Naive thymus-derived CD8-positive, alpha-beta T cell (primary cell): ENCODE results near the gene CELA1. TPM values are rescaled to one million over a fixed set of nuclear protein-coding genes. Genes with fewer than 3 reads are reported as not detected.
"Not testable (repeated sequence)": the region's sequence is repeated elsewhere in the genome, so short reads cannot be mapped to it uniquely, and the experiment has no call there.

ENCODE experiments used
- ATAC-seq, 2 donors: fragments of 150-1000 bp; cut with Tn5 transposase in 1 of 2; sonication (Bioruptor Pico), chemical (Tn5 transposase) in 1 of 2; 1 replicate in 1 of 2; 2 replicates in 1 of 2; pipeline ENCODE4 v1.10.0; 2021; ENCODE audit warnings: mild to moderate bottlenecking in 2 of 2, moderate library complexity in 2 of 2
- POLR2A ChIA-PET: fragments of 350-600 bp; sonication (Branson Sonifier 250); formaldehyde crosslinking; loops from one replicate; lab custom pipeline; 2021; ENCODE audit warnings: antibody characterized with exemption; lab: Charles Lee
- DNase-seq, 10 donors: peaks; one replicate each; pipeline versions ENCODE4 v3.0.0 to v3.0.0-alpha.2; 2020 to 2022
- H3K27ac Mint-ChIP-seq, 10 donors: one replicate each; pipeline ENCODE4 v1.8.0; 2020 to 2022; ENCODE audit warnings: mild to moderate bottlenecking in 10 of 10, mixed read lengths in 10 of 10, moderate library complexity in 4 of 10, inconsistent platforms in 1 of 10
- H3K27me3 Mint-ChIP-seq, 5 donors: one replicate each; pipeline ENCODE4 v1.8.0; 2021 to 2022; ENCODE audit warnings: mixed read lengths in 5 of 5
- H3K36me3 Mint-ChIP-seq, 3 donors: one replicate each; pipeline ENCODE4 v1.8.0; 2020 to 2022; ENCODE audit warnings: mixed read lengths in 3 of 3, mild to moderate bottlenecking in 2 of 3, inconsistent platforms in 1 of 3
- H3K4me1 Mint-ChIP-seq, 4 donors: one replicate each; pipeline ENCODE4 v1.8.0; 2021 to 2022; ENCODE audit warnings: mixed read lengths in 4 of 4
- H3K4me3 Mint-ChIP-seq, 10 donors: one replicate each; pipeline ENCODE4 v1.8.0; 2020 to 2022; ENCODE audit warnings: mild to moderate bottlenecking in 10 of 10, mixed read lengths in 10 of 10, moderate library complexity in 6 of 10, inconsistent platforms in 1 of 10
- H3K9me3 Mint-ChIP-seq, 9 donors: one replicate each; pipeline ENCODE4 v1.8.0; 2020 to 2022; ENCODE audit warnings: mixed read lengths in 9 of 9, mild to moderate bottlenecking in 3 of 9, inconsistent platforms in 1 of 9, moderate library complexity in 1 of 9
- polyA plus RNA-seq, 3 donors: library from polyadenylated mRNA; unstranded; fragments of 300-500 nt; fragmentation: Illumina TruSeq; gene quantifications; one replicate each; pipeline ENCODE4 v1.2.3, GENCODE V29; 2021
- total RNA-seq, 8 experiments: library from RNA in 2 of 8; stranded (reverse) in 2 of 8; gene quantifications; one replicate each; pipeline ENCODE4 v1.2.3 and lab custom pipeline; 2021 to 2026

Gene CELA1
- total and polyA plus RNA-seq, 5 experiments from 2014 or later = 2.2 to 9.8 (median 3.6) TPM

- H3K4me3 Mint-ChIP-seq, H3K27ac Mint-ChIP-seq, DNase-seq, H3K36me3 Mint-ChIP-seq, H3K9me3 Mint-ChIP-seq, ATAC-seq, H3K27me3 Mint-ChIP-seq: not testable (repeated sequence)
- H3K4me1 Mint-ChIP-seq = peaks cover 15 to 37% (median 24%) of the 10 kb centered on the region in 4 donors
- POLR2A ChIA-PET = interaction anchor here (0.7 to 18.6 kb wide), 3 partner anchors 21 to 311 kb away, joined by 3 to 406 read pairs (median 8); partner anchors contain the start of genes BIN2 and SLC11A2
These were observed 9.1 kb downstream of the CELA1 start for GRCh38 chr12:51337336-51337735.

- no peaks in the 10 kb centered on the region for H3K27me3 Mint-ChIP-seq
- H3K27ac Mint-ChIP-seq = peak overlapping the region in 3 of 10 donors; percentile 15 to 74 (median 29)
- DNase-seq = no peak
- ATAC-seq = no peak
- H3K4me3 Mint-ChIP-seq = no peak overlapping the region
- no peaks in the 10 kb centered on the region for H3K9me3 Mint-ChIP-seq
- POLR2A ChIA-PET = interaction anchor here (0.7 to 18.6 kb wide), 3 partner anchors 19 to 1616 kb away, joined by 3 to 406 read pairs (median 5); partner anchors contain the start of genes ATF1 and BIN2
- peaks cover 15 to 36% (median 23%) of the 10 kb centered on the region in 4 donors for H3K4me1 Mint-ChIP-seq
- no peaks in the 10 kb centered on the region for H3K36me3 Mint-ChIP-seq
These were observed 10.5 kb downstream of the CELA1 start for GRCh38 chr12:51335931-51336330.

- Mint-ChIP-seq H3K27ac (peak overlapping the region in 5 of 10 donors; percentile 3 to 73 (median 56)), H3K36me3 (no peaks in the 10 kb centered on the region), H3K4me1 (peaks cover 18 to 43% (median 30%) of the 10 kb centered on the region in 4 donors), H3K9me3 (no peaks in the 10 kb centered on the region), H3K4me3 (no peak overlapping the region), H3K27me3 (no peaks in the 10 kb centered on the region)
- POLR2A ChIA-PET = interaction anchor here (1.0 to 18.6 kb wide), 2 partner anchors 18 to 571 kb away, joined by 5 to 406 read pairs; partner anchors contain the start of genes ATF1 and BIN2
- ATAC-seq (no peak), DNase-seq (no peak)
These were observed 11.7 kb downstream of the CELA1 start for GRCh38 chr12:51334764-51335163.

- peak overlapping the region in 6 of 10 donors; percentile 26 to 86 (median 76) for H3K27ac Mint-ChIP-seq
- no peak for ATAC-seq
- no peak overlapping the region for H3K4me3 Mint-ChIP-seq
- no peaks in the 10 kb centered on the region for H3K27me3 Mint-ChIP-seq
- DNase-seq = no peak
- no peaks in the 10 kb centered on the region for H3K36me3 Mint-ChIP-seq
- H3K4me1 Mint-ChIP-seq = peaks cover 22 to 53% (median 40%) of the 10 kb centered on the region in 4 donors
- POLR2A ChIA-PET = interaction anchor here (0.8 to 18.6 kb wide), 3 partner anchors 12 to 95 kb away, joined by 3 to 406 read pairs (median 5); partner anchors contain the start of genes BIN2 and DAZAP2
- no peaks in the 10 kb centered on the region for H3K9me3 Mint-ChIP-seq
These were observed 12.9 kb downstream of the CELA1 start for GRCh38 chr12:51333536-51333935.

- DNase-seq (no peak), ATAC-seq (no peak)
- Mint-ChIP-seq H3K4me1 (peaks cover 25 to 73% (median 65%) of the 10 kb centered on the region in 4 donors), H3K4me3 (peak overlapping the region; percentile 66 to 89 (median 78)), H3K27ac (peak overlapping the region; percentile 64 to 96 (median 88)), H3K36me3 (no peaks in the 10 kb centered on the region), H3K9me3 (no peaks in the 10 kb centered on the region), H3K27me3 (no peaks in the 10 kb centered on the region)
- POLR2A ChIA-PET = interaction anchor here (0.6 to 18.6 kb wide), 7 partner anchors 11 to 1890 kb away, joined by 3 to 406 read pairs (median 5); partner anchors contain the start of genes BIN2, DAZAP2, POU6F1 and SLC11A2
These were observed 16.3 kb downstream of the CELA1 start for GRCh38 chr12:51330186-51330585.

- no peaks in the 10 kb centered on the region for H3K27me3 Mint-ChIP-seq
- ATAC-seq = peak; percentile 57 to 65
- H3K36me3 Mint-ChIP-seq = no peaks in the 10 kb centered on the region
- peaks cover 28 to 74% (median 67%) of the 10 kb centered on the region in 4 donors for H3K4me1 Mint-ChIP-seq
- H3K9me3 Mint-ChIP-seq = no peaks in the 10 kb centered on the region
- peak in 3 of 10 donors; percentile 27 to 49 (median 49) for DNase-seq
- H3K4me3 Mint-ChIP-seq = peak overlapping the region; percentile 66 to 89 (median 80)
- POLR2A ChIA-PET = interaction anchor here (0.7 to 18.6 kb wide), 5 partner anchors 11 to 1891 kb away, joined by 3 to 406 read pairs (median 19); partner anchors contain the start of genes BIN2, DAZAP2 and POU6F1
- H3K27ac Mint-ChIP-seq = peak overlapping the region; percentile 64 to 96 (median 88)
These were observed 16.7 kb downstream of the CELA1 start for GRCh38 chr12:51329742-51330141.

GRCh38 chr12:51328587-51328986 is 17.9 kb downstream of the CELA1 start:
- Mint-ChIP-seq H3K36me3 (no peaks in the 10 kb centered on the region), H3K27me3 (no peaks in the 10 kb centered on the region), H3K4me1 (peaks cover 29 to 74% (median 71%) of the 10 kb centered on the region in 4 donors), H3K9me3 (no peaks in the 10 kb centered on the region), H3K27ac (peak overlapping the region; percentile 64 to 96 (median 88)), H3K4me3 (peak overlapping the region; percentile 19 to 89 (median 78))
- POLR2A ChIA-PET = interaction anchor here (18.6 to 23.6 kb wide), 2 partner anchors 6 to 12 kb away, joined by 406 read pairs; partner anchors contain the start of gene BIN2
- DNase-seq = no peak
- no peak for ATAC-seq

- H3K9me3 Mint-ChIP-seq = no peaks in the 10 kb centered on the region
- DNase-seq (peak in 1 of 10 donors; percentile 14), ATAC-seq (no peak)
- peak overlapping the region; percentile 4 to 81 (median 64) for H3K4me3 Mint-ChIP-seq
- H3K4me1 Mint-ChIP-seq = peaks cover 40 to 86% (median 84%) of the 10 kb centered on the region in 4 donors
- peaks cover 9 to 13% (median 12%) of the 10 kb centered on the region in 3 donors for H3K36me3 Mint-ChIP-seq
- POLR2A ChIA-PET = interaction anchor here (0.6 to 23.6 kb wide), 6 partner anchors 8 to 109 kb away, joined by 3 to 406 read pairs (median 5); partner anchors contain the start of genes BIN2 and POU6F1
- H3K27me3 Mint-ChIP-seq = no peaks in the 10 kb centered on the region
- H3K27ac Mint-ChIP-seq = peak overlapping the region; percentile 80 to 97 (median 92)
These were observed 19.6 kb downstream of the CELA1 start for GRCh38 chr12:51326698-51327439.

- POLR2A ChIA-PET = interaction anchor here (1.0 to 23.6 kb wide), 4 partner anchors 10 to 500 kb away, joined by 3 to 406 read pairs (median 12); partner anchors contain the start of genes DAZAP2 and POU6F1
- H3K36me3 Mint-ChIP-seq = peaks cover 11 to 22% (median 22%) of the 10 kb centered on the region in 3 donors
- H3K9me3 Mint-ChIP-seq = no peaks in the 10 kb centered on the region
- peak overlapping the region; percentile 81 to 97 (median 93) for H3K27ac Mint-ChIP-seq
- H3K4me3 Mint-ChIP-seq = peak overlapping the region; percentile 46 to 84 (median 72)
- ATAC-seq (no peak), DNase-seq (no peak)
- H3K27me3 Mint-ChIP-seq = no peaks in the 10 kb centered on the region
- peaks cover 43 to 92% (median 89%) of the 10 kb centered on the region in 4 donors for H3K4me1 Mint-ChIP-seq
These were observed 21.5 kb downstream of the CELA1 start for GRCh38 chr12:51324953-51325352.

- Mint-ChIP-seq H3K36me3 (peaks cover 11 to 22% (median 22%) of the 10 kb centered on the region in 3 donors), H3K27me3 (no peaks in the 10 kb centered on the region), H3K9me3 (no peaks in the 10 kb centered on the region), H3K27ac (peak within 1 kb of the TSS; percentile 92 to 99 (median 97)), H3K4me3 (peak within 1 kb of the TSS; percentile 74 to 99 (median 97)), H3K4me1 (peaks cover 40 to 92% (median 89%) of the 10 kb centered on the region in 4 donors)
- ATAC-seq = peak; percentile 65 to 67
- POLR2A ChIA-PET = interaction anchor here (0.6 to 23.6 kb wide), 10 partner anchors 10 to 499 kb away, joined by 3 to 406 read pairs (median 8); partner anchors contain the start of genes DAZAP2 and POU6F1
- DNase-seq = peak; percentile 53 to 88 (median 76)
These were observed 22.2 kb downstream of the CELA1 start, which contains the start of gene BIN2 for GRCh38 chr12:51323966-51324895. BIN2 (minus strand) TSS chr12:51324174; CDS start chr12:51324102, 72 bp downstream.

GRCh38 chr12:51323317-51323960 is 23.0 kb downstream of the CELA1 start:
- Mint-ChIP-seq H3K27ac (peak overlapping the region; percentile 91 to 99 (median 97)), H3K27me3 (no peaks in the 10 kb centered on the region), H3K4me3 (peak overlapping the region; percentile 74 to 99 (median 97)), H3K9me3 (no peaks in the 10 kb centered on the region), H3K4me1 (peaks cover 41 to 93% (median 89%) of the 10 kb centered on the region in 4 donors), H3K36me3 (peaks cover 16 to 27% (median 22%) of the 10 kb centered on the region in 3 donors)
- DNase-seq = peak; percentile 28 to 81 (median 68)
- POLR2A ChIA-PET = interaction anchor here (0.5 to 23.6 kb wide), 13 partner anchors 9 to 498 kb away, joined by 3 to 406 read pairs (median 6); partner anchors contain the start of genes DAZAP2, POU6F1 and SMAGP
- ATAC-seq = peak; percentile 47 to 75
